SHP77 treated with DMSO at 0.1 percent for 48 hours (cell line): ENCODE results near the gene KLF6.

Source experiments
- DNase-seq: peaks from one replicate; lab custom pipeline; 2025; lab: John Stamatoyannopoulos, UW

Gene KLF6

DNA sequence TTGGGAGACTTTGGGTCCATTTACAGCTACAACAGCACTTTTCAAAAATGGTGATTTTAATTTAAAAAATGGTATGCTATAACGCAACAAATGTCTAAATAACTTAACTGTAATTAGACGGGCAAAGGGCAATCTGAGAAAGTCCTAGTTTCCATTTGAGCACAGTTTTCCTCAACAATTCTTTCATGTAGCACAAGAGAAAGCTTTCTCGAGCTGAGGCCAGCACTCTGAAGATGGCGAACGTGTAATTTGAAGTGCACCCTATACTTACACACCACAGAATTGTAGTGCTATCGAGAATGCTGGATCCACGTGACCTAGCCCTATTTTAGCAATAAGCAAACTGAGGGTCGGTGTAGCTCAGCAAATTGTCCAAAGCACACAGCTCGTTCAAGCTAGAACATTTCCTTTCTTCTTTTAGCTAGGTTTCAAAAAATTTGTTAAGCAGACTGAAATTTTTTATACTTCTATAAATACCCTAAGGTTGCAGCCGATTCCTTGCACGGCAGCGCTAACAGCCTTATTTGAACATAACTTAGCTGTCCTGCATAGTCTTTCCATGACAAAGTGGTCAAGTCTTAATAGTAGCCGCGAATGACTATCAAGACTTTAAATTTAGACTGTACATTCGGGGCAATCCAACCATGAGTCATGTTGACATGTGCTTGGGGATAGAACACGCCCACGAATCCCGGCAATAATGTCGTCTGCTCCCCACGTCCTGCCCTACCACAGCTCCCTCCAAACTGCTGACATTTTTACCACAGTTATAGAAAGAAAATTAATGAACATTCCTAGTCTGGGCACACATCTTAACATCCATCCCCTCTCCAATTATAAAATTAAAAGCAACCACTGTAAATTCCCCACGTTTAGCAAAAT lies 10.0 kb downstream of the KLF6 start:
- no peak for DNase-seq

DNA sequence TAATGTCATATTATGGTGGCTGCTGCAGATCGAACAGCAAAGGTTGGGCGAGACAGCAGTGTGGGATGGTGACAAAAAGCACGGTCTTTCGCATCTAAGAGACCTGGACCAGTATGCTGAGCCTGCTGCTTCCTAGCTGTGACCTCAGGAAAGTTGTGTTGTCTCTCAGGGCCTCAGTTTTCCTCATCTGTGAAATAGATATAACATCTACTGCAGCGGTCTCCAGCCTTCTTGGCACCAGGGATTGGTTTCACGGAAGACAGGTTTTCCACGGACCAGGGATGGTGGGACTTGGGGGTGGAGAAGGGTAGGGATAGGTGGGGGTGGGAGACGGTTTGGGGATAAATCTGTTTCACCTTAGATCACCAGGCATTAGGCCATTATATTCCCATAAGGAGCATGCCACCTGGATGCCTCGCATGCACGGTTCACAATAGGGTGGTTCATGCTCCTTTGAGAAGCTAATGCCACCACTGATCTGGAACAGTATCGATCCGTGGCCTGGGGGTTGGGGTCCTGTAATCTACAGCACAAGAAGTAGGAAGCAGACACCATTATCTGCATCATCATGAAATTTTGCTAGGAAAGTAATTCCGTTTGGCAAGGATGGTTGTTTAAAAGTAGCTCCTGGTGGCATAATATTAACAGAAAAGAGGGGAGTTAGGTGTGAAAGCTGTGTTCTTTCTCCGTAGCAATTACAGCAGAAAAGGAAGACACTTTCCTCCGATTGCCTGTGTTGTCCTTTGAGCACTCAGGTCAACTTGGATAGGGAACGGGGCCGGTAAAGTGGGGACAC lies 10.8 kb downstream of the KLF6 start:
- DNase-seq: no peak

- DNase-seq: no peak
These were observed 11.5 kb downstream of the KLF6 start for GRCh38 chr10:3773460-3774017.

GRCh38 chr10:3772361-3773171 lies 12.4 kb downstream of the KLF6 start:
- DNase-seq: no peak

DNA sequence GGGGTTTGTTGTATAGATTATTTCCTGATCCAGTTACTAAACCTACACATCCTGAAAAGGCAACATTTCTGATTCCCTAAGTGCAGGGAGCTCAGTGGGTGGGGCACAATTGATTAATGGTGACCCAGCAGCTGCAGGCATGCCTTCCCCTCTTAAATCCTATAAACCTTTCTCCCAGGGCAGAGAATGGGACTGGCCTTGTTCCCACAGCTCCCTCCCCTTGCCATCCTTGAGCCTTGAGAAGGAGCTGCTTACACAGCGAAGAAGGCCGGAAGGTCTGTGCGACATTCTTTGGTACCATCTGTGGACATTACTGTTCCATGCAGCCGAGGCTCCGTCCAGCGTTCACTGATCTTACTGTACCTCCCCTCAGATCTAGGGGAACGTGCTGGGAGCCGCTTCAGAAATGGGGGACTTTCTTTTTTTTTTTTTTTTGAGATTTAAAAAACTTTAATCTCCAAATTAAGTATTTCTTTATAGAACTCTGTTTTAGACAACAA lies 14.3 kb downstream of the KLF6 start:
- DNase-seq: no peak

- no peak for DNase-seq
These were observed 15.5 kb downstream of the KLF6 start for GRCh38 chr10:3769556-3769955.

DNA sequence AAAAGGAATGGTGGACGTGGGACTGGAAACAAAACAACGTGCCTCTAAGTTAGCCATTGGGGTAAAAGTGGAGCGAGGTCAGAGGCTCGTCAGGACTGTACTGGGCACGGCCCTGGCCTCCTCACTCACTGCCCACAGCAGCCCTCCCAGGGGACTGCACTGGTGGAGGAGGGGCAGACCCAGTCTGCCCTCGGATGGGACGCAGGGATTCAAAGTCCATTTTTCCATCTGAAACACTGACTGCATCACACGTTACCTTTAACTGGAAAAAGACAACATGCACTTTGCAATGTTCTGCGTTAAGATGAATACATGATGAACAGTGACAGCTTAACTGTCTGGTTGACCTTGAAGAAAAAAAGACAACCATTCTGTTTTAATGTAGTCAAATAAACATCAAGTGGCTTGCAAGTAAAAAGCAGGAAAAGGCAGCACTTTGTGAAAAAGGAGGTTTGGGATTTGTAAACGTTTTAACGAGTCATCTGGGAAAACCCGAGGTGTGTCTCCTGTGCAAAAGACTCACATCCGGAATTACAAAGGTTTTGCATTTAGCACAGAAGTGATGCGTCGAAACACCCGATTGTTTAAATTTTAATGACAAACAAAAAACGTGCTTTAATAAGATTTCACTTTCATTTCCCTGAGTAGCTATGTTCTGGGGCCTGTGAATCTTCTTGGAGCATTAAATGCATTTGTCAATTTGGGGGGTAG lies 18.8 kb downstream of the KLF6 start:
- no peak for DNase-seq

DNA sequence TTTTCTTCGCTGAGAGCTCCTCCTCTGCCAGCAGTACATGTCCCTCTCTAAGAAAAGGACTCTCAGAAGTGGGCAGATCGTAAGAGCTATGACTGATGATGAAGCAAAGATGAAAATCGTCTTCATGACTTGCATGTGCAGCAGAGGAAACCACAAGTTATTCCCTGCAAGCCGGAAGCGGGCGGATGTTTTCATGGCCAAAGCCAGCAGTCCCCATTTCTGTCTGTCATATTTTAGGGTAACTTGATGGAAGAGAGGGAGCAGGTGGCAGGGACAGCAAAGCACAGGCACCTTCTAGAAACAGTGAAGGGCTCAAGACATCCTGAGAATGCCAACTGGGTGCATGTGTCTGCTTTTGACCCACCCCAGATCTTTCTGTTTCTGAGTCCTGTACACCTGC lies 19.9 kb downstream of the KLF6 start:
- DNase-seq: no peak

DNA sequence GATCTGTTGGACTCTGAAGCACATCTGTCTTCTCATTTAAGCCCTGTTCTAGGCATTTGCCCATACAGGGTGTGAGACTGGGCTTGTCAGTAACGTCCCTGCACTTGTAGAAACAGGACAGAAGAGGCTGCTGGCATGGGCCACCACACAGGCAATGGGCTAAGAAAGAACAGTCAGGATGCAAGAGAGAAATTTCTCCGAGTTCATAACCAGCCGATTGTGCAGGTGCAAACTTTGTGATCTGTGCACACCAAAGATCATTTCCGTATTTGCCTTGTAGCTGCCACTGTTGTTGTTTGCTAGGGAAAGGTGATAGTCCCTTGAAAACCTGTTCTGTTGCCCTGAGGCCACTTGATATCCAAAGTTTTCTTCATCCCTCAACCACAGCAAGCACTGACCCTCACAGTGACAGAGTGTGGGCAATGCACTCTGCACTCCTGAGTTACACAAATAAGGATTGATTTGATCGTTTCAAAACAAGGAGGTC lies 20.3 kb downstream of the KLF6 start:
- no peak for DNase-seq

DNA sequence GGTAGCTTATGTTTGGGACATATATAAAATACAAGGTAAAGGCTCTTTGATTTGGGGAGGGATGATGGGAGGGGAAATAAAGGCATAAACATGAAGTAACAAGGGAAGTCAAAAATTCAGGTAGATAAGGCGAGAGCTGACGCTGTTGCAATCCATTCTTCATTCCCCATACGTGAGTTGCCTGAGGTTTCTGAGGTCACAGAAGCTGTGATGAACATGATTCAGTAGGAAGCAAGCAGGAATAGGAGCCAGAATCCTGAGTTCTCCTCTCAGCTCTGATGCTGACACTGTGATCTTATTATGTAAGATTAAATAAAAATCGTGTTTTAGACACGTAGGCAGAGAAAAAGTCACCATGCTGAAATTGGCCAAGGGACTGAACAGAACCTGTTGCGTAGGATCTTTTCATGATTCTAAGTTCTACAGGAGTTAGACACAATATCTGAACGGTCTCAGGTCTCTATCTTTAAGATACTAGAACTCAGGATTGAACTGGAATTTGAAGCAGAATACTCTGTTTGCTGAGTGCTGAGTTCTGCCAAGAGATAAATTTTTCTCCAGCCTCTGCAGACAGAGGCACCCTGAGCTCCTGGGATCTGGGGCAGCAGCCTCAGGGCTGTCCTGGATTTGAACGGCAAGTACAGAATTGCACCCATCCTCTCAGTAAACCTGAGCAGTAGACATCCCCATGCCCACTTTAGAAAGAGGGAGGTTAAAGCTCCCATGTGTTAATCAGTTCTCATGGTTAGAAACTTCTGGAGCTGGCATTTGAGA lies 21.0 kb downstream of the KLF6 start:
- no peak for DNase-seq

- no peak for DNase-seq
These were observed 22.0 kb downstream of the KLF6 start for GRCh38 chr10:3763035-3763456.

DNA sequence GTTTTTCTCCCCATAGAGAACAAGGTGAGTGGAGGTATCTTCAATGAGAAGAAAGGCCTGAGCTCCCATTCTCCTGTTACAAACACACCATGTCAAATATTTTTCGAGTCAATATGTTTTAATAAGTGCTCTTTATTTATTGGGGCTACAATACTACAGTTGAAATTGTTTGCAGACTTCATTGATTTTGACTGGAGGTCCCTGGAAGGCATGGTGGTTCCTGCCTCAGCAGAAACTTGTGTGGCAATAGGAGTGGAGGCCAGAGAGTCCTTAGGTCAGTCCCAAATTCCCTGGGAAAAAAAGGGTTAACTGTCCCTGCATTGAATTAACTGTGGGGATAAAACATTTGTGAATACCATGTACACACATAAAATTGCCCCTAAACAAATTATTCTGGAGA lies 22.7 kb downstream of the KLF6 start:
- no peak for DNase-seq

GRCh38 chr10:3761904-3762303 lies 23.1 kb downstream of the KLF6 start:
- no peak for DNase-seq

DNA sequence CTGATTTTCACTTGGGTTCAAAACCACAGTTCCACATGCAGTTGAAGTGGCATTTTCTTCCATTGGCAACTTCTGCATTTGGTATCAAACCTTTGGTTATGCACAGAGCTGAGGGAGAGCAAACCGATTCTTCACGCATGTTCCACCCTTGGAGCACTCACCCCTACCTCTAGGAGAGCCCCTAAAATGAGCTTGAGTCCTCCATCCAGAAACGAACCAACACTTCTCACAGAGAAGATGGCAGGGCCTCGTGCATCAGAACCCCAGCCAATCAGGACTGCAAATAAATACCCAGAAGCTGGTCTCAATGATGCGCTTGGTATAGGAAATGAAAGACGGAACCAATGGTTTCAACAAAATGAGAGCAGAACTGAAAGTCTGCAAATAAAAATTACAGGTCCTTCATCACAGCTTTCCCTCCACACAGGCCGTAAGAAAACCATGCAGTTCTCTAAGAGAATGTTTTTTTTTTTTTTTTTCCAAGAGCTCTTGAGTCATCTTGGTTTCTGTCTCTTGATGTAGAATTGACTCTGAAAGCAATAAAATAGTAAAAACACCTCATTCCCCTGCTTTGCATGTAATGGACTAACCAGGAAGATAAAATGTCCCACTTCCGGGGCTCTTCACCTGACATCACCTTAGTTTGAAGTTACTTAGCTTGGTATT lies 23.9 kb downstream of the KLF6 start:
- DNase-seq: no peak

DNA sequence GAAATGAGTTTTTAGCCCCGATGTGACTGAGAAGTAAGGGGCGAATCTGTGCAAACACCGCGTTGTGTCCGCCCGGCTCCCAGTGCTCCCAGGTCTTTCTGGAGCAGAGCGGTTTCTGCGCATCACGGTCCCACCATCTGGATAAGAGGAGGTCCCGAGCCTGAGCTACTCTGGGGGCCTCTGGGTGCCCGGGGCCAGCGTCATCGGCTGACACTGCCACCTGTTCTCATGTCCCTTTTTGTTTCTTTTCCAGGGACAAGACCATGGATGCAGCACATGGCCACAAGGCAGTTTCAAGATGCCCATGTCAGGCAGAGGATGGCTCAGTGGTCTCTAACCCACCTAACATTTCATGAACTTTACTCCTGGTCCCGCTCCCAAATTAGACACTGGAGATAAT lies 24.9 kb downstream of the KLF6 start:
- no peak for DNase-seq

DNA sequence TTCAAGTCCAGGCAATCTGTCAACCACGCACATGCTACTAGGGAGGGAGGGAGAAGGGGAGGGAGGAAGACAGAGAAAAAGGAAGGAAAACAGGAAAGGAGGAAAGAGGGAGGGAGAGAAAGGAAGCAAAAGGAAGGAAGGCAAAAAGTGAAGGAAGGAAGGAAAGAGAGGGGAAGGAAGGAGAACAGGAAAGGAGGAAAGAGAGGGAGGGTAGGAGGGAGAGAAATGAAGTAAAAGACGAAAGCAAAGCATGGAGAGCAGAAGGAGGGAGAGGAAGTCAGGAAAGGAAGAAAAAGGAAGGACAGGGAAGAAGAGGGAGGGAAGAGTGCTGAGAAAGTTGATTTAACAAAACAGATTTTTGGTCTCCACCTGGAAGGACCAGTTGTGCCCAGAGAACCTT lies 25.6 kb downstream of the KLF6 start:
- DNase-seq: no peak

GRCh38 chr10:3758491-3758970 lies 26.5 kb downstream of the KLF6 start:
- DNase-seq: no peak

DNA sequence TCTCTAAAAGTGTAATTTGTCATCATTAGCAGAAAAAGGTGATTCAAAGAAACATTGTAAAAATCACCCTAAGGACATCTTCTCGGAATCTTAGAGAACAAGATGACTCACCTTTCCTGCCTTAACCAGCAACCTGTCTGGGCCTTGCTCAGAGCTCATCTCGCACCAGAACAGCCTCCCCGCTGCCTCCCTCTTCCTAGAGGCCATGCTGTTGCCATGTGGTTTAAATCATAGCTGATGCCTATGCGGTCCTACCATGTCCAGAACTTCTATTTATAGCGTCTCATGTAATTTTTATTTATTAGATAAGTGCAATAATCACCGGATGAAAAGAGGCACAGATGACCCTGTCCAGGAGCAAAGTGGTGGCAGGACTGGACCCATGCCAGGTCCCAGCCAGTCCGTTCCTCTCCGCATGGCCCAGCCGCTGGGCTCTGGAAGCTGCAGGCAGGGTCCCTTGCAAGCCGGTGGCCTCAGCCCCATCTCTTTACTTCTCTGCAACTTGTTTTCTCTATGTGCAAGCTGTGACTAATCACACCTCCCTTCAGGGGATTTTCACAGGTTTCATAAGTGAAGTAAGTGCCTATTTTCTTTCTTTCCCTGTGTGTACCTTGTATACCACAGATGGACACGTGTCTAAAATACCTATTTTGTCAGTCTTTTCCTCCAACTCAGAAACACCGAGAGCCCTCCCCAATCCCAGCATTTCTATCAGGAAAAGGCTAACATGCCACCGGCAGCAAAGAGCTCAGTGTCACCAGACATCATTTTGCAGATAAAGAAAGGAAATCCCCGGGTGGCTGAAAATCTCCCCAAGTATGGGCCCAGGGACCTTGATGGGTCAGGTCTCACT lies 27.1 kb downstream of the KLF6 start:
- no peak for DNase-seq

DNA sequence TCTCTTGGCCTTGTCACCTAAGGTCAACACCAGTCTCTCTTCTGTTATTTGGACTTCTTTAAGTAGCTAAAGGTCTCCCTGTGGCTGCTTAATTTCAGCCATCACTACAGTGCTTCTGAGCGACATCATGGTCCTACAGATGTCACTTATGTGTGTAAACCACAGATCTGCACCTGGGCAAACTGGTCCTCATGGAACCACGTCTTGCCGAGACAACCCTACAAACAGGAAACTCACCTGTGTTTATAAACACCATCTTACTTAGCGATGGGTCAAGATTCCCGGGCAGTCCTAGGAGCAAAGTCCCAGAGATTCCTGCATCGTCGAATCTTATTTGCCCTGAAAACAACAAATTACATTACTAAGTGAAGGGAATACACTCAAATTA lies 27.8 kb downstream of the KLF6 start:
- DNase-seq: no peak
